ENCODE results near the gene ELN.

Gene ELN

DNA sequence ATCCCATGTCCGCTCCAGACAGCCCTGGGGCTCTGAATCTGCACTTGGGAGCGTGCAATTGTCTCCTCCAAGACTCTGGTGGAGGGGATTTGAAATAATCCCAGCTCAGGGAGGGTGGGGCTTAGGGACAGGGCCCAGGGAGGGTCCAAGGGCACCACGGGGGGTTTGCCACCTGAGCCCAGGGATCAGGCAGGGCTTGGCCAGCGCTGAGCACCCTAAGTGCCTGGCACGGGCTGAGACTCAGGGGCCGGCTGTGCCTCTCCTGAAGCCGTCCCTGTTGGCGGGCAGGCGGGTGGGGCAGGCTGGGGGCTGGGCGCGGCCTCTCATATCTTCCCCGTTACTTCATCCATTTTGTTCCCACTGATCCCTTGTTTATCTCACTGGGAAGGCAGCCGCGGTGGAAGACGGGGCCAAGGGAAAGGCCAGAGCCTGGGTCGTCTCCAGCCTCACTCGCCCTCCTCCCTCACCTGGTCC lies 41.8 kb upstream of the ELN start:
- no peak overlapping the region for H3K4me3 ChIP-seq
- TF ChIP-seq Cebpa-rat (IDR thresholded peaks at IDR 0.05): no peak
- no peaks in the 10 kb centered on the region for H4K20me1 ChIP-seq
- H3K27ac ChIP-seq: no peak overlapping the region
- H3K9me3 ChIP-seq (replicated peaks in 1 of 11): no peaks in the 10 kb centered on the region
- H3K9ac ChIP-seq: no peak overlapping the region
- no peak overlapping the region for H3K4me2 ChIP-seq
- H3K4me1 ChIP-seq: peaks cover 0 to 14% (median 0%) of the 10 kb centered on the region in 10 experiments; a peak in 4 of 20 replicates
- no peaks in the 10 kb centered on the region for H3K36me3 ChIP-seq
- no peaks in the 10 kb centered on the region for H3K27me3 ChIP-seq

DNA sequence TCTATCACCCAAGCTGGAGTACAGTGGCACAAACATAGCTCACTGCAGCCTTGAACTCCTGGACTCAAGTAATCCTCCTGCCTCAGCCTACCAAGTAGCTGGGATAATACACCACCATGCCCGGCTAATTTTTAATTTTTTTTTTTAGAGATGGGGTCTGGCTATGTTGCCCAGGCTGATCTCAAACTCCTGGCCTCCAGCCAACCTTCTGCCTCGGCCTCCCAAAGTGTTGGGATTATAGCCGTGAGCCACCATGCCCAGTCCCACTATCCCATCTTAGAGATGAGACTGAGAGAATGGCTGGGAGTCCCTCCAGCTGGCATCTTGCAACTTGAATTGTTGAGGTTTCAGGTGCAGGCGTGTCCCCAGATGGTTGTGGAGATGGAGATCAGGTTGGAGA lies 40.7 kb upstream of the ELN start:
- no peak overlapping the region for H3K4me2 ChIP-seq
- no peaks in the 10 kb centered on the region for H4K20me1 ChIP-seq
- peaks cover 0 to 5% (median 0%) of the 10 kb centered on the region in 10 experiments; a peak in 3 of 20 replicates for H3K4me1 ChIP-seq
- no peak overlapping the region for H3K4me3 ChIP-seq
- no peak overlapping the region for H3K27ac ChIP-seq
- no peaks in the 10 kb centered on the region for H3K36me3 ChIP-seq
- H3K27me3 ChIP-seq: no peaks in the 10 kb centered on the region
- no peak for TF ChIP-seq Cebpa-rat (IDR thresholded peaks at IDR 0.05)
- H3K9me3 ChIP-seq (replicated peaks in 1 of 11): no peaks in the 10 kb centered on the region
- H3K9ac ChIP-seq: no peak overlapping the region

DNA sequence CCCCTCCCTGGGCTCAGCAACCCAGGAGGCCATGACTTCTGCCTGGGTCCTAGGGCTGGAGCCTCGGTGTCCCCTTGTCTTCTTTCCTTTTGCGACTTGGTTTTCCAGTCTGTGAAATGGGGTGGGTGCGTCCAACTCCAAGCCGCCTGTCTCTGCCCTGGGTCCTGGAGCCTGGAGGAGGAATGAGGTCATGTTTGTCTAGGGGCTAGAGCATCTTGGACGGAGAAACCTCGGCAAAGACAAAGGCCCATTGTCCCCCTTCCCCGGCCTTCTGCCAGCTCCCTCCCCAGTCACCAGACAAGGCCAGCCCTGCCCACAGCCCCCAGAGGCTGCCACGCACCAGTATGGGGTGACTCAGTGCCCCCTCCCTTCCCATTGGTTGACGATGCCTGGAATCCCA lies 39.8 kb upstream of the ELN start:
- no peaks in the 10 kb centered on the region for H3K9me3 ChIP-seq (replicated peaks in 1 of 11)
- no peaks in the 10 kb centered on the region for H3K36me3 ChIP-seq
- no peaks in the 10 kb centered on the region for H3K27me3 ChIP-seq
- H3K4me1 ChIP-seq: peaks cover 0 to 3% (median 0%) of the 10 kb centered on the region in 10 experiments; a peak in 1 of 20 replicates
- no peak overlapping the region for H3K4me2 ChIP-seq
- H3K27ac ChIP-seq: no peak overlapping the region
- H3K9ac ChIP-seq: no peak overlapping the region
- no peak overlapping the region for H3K4me3 ChIP-seq
- no peak for TF ChIP-seq Cebpa-rat (IDR thresholded peaks at IDR 0.05)
- no peaks in the 10 kb centered on the region for H4K20me1 ChIP-seq

DNA sequence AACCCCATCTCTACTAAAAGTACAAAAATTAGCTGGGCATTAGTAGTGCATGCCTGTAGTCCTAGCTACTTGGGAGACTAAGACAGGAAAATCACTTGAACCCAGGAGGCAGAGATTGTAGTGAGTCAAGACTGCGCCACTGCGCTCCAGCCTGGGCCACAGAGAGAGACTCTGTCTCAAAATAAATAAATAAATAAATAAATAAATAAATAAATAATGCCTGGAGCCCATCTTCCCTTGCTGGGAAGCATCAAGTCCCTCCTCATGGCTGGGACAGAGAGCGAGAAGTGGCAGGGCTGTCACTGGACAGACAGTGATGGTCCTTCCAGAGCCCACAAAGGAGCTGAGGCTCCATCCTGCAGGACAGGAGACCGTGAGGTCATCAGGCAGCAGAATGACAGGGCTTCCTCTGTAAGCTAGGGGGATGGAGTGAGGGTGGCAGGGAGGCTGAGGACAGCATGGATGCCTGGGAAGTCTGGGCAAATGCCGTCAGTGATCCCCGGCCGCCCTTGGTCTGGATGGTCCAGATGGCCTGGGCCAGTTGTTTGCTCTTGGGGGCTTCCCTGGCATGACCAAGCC lies 36.4 kb upstream of the ELN start:
- Histone ChIP-seq H3K4me2 (no peak overlapping the region), H3K27me3 (no peaks in the 10 kb centered on the region), H3K36me3 (no peaks in the 10 kb centered on the region), H3K9me3 (replicated peaks in 1 of 11) (peaks cover 19 to 28% (median 23%) of the 10 kb centered on the region in 11 experiments), H3K27ac (no peak overlapping the region), H3K4me1 (no peaks in the 10 kb centered on the region), H3K4me3 (no peak overlapping the region), H4K20me1 (no peaks in the 10 kb centered on the region), H3K9ac (no peak overlapping the region)
- TF ChIP-seq Cebpa-rat (IDR thresholded peaks at IDR 0.05): no peak

DNA sequence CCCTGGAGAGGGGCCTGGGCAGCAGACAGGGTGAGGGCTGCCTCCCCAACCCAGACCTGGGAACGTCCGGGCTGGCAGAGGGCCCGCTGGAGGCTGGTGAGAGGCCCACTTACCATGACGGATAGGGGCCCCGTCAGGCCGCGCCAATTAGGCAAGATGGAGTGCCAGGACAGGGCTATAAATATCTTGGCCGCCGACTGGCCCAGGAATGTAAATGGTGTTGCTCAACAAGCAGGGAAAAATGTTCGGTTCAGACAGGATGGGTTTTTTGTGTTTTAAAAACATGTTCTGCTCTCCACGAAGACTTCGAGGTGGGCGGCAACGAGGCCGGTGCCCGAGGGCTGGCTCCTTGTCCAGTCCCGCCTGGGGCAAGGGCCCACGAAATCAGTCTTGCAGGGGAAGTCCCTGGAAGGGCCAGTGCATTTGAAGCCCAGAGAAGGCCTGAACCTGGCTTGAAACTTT lies 35.8 kb upstream of the ELN start:
- Histone ChIP-seq H3K4me3 (no peak overlapping the region), H4K20me1 (no peaks in the 10 kb centered on the region), H3K36me3 (no peaks in the 10 kb centered on the region), H3K4me1 (0 out of 20 replicates have a peak, but pooled peaks cover 0 to under 1% (median 0%) of the 10 kb centered on the region in 10 experiments), H3K4me2 (no peak overlapping the region), H3K27me3 (no peaks in the 10 kb centered on the region), H3K9ac (no peak overlapping the region), H3K9me3 (replicated peaks in 1 of 11) (peaks cover 19 to 28% (median 23%) of the 10 kb centered on the region in 11 experiments), H3K27ac (no peak overlapping the region)
- no peak for TF ChIP-seq Cebpa-rat (IDR thresholded peaks at IDR 0.05)

DNA sequence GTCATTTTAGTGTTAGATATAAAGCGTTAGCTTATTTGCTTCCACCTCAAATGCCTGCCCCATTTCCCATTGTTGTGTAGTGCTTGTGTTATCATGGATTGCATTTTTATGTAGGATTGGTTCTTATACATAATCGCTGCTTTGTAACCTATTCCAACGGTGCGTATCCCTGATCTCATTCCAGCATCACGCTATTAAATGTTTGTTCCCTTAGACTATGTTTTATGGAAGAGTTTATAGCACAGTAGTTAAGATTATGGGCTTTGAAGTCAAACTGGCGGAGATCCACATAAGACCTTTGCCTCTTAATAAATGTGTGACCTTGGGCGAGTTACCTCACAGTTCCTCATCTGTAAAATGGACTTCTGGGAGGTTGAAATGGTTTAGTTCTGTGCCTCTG lies 34.0 kb upstream of the ELN start:
- H3K36me3 ChIP-seq: no peaks in the 10 kb centered on the region
- no peaks in the 10 kb centered on the region for H4K20me1 ChIP-seq
- H3K4me2 ChIP-seq: no peak overlapping the region
- 0 out of 20 replicates have a peak, but pooled peaks cover 0 to 3% (median 0%) of the 10 kb centered on the region in 10 experiments for H3K4me1 ChIP-seq
- no peak for TF ChIP-seq Cebpa-rat (IDR thresholded peaks at IDR 0.05)
- H3K9me3 ChIP-seq (replicated peaks in 1 of 11): peaks cover 19 to 28% (median 23%) of the 10 kb centered on the region in 11 experiments
- H3K4me3 ChIP-seq: no peak overlapping the region
- no peak overlapping the region for H3K27ac ChIP-seq
- H3K27me3 ChIP-seq: no peaks in the 10 kb centered on the region
- no peak overlapping the region for H3K9ac ChIP-seq

DNA sequence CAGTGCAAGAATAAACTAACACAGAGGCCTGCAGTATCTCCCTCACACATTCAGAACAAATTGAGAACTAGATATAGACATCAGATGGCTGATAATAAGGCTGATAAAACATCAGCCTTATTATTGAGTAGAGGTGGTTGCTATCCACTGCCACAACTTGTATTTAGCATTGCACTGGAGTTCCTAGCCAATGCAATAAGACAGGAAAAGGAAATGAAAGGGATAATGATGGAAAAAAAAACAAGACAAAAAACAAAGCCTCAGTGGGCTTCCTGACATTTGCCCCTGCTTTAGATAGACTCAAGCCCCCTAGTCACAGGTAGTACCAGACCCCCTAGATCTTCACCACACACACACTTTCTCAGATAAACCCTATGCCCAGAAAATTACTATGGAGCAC lies 33.2 kb upstream of the ELN start:
- H3K27ac ChIP-seq: no peak overlapping the region

DNA sequence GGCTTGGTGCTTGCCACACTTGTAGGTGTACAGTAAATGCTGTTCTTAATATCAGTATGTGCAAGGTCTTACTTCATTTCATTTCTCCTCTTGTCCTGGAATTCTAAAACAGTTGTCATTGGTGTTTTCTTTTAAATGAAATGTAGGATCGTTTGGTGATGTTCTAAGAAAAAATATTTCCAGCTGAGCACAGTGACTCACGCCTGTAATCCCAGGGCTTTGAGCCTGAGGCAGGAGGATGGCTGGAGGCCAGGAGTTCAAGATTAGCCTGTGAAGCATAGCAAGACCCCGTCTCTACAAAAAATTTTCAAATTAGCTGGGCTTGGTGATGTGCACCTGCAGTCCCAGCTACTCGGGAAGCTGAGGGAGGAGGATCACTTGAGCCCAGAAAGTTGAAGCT lies 32.6 kb upstream of the ELN start:
- no peaks in the 10 kb centered on the region for H4K20me1 ChIP-seq
- peaks cover 0 to 4% (median 0%) of the 10 kb centered on the region in 10 experiments; a peak in 1 of 20 replicates for H3K4me1 ChIP-seq
- H3K36me3 ChIP-seq: no peaks in the 10 kb centered on the region
- peaks cover 19 to 28% (median 23%) of the 10 kb centered on the region in 11 experiments for H3K9me3 ChIP-seq (replicated peaks in 1 of 11)
- H3K9ac ChIP-seq: no peak overlapping the region
- TF ChIP-seq Cebpa-rat (IDR thresholded peaks at IDR 0.05): no peak
- H3K4me3 ChIP-seq: no peak overlapping the region
- no peak overlapping the region for H3K27ac ChIP-seq
- no peak overlapping the region for H3K4me2 ChIP-seq
- H3K27me3 ChIP-seq: no peaks in the 10 kb centered on the region

More for the DNA sequence above, 33.2 kb upstream of the ELN start:
- H3K36me3 ChIP-seq: no peaks in the 10 kb centered on the region
- no peaks in the 10 kb centered on the region for H3K27me3 ChIP-seq
- no peak overlapping the region for H3K4me3 ChIP-seq
- H3K9me3 ChIP-seq (replicated peaks in 1 of 11): peaks cover 19 to 28% (median 23%) of the 10 kb centered on the region in 11 experiments
- no peak overlapping the region for H3K4me2 ChIP-seq
- no peaks in the 10 kb centered on the region for H4K20me1 ChIP-seq
- no peak for TF ChIP-seq Cebpa-rat (IDR thresholded peaks at IDR 0.05)
- H3K4me1 ChIP-seq: 0 out of 20 replicates have a peak, but pooled peaks cover 0 to 3% (median 0%) of the 10 kb centered on the region in 10 experiments
- no peak overlapping the region for H3K9ac ChIP-seq

DNA sequence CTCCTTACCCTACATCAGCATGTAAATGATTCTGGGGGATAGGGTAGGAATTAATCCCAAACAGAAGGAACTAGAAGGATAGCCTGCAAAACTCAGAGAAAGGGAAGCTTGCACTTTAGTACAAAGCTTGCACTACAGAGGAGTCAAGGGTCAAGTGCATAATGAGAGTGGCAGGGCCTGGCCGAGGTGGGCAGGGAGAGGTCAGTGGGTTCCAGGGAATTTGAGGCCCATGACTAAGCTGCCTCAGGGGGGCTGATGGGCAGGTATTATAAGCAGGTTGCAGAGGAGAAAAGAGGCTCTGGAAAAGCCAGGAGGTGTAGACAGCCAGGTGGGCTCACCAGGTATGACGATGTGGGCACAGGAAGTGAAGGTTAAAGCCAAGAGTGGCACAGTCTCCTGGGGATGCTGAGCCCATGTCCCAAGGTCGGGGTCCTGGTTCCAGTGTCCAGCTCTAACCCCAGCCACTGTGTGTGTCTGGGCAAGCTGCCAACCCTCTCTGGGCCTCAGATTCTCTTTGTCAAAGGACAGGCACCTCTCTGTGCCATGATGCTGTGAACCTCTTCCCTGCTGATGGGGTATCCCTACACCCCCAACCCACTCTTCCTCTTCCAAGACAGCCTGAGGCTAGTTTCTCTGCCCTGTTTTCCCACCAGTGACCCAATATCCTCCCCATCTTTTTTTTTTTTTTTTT lies 32.0 kb upstream of the ELN start:
- no peaks in the 10 kb centered on the region for H4K20me1 ChIP-seq
- H3K4me2 ChIP-seq: no peak overlapping the region
- no peaks in the 10 kb centered on the region for H3K36me3 ChIP-seq
- H3K9ac ChIP-seq: no peak overlapping the region
- H3K4me1 ChIP-seq: peaks cover 0 to 10% (median 1%) of the 10 kb centered on the region in 10 experiments; a peak in 9 of 20 replicates
- no peak for TF ChIP-seq Cebpa-rat (IDR thresholded peaks at IDR 0.05)
- H3K27me3 ChIP-seq: no peaks in the 10 kb centered on the region
- peaks cover 19 to 28% (median 23%) of the 10 kb centered on the region in 11 experiments for H3K9me3 ChIP-seq (replicated peaks in 1 of 11)
- no peak overlapping the region for H3K27ac ChIP-seq
- H3K4me3 ChIP-seq: no peak overlapping the region
